ENCODE measurements around the gene CALML4. TPM values are rescaled to one million over a fixed set of nuclear protein-coding genes. Genes with fewer than 3 reads are reported as not detected.
A peak's percentile ranks its signal among the peaks of the same experiment; 100 is the strongest.
"Not testable (repeated sequence)": the region's sequence is repeated elsewhere in the genome, so short reads cannot be mapped to it uniquely, and the experiment has no call there.

The CALML4 gene
- total RNA-seq, 8 experiments from 2014 or later = 0.61 to 8.4 (median 4.3) TPM

DNA sequence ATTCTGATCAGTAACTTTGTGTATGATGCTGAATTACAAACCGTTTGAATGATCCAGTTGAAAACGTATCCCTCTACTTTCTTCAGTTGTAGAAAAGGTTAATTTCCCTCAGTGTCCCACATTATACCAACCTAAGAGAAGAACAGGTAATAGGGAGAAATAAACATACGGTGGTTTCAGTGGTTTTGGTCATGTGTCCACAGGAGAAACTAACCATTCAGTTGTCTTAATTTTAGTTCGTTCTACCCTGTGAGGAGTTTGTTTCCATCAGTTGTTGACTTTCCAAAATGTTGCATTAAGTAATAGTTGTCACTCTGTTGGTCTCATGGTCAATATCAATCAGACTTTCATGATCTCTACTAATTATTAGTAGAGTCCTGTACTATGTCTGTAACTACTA lies 15.1 kb downstream of the CALML4 start:
- no peak for ATAC-seq (replicated peaks in 6 of 8)
- no peak overlapping the region for H3K4me3 ChIP-seq
- no peaks in the 10 kb centered on the region for H3K4me1 ChIP-seq (replicated peaks in 1 of 2)
- H3K27ac ChIP-seq = no peak overlapping the region
- in situ Hi-C loops (cut with MboI; ENCODE audit: low pct_unique_long_range_greater_than_20kb in 2 of 9, low sequenced_read_pairs in 9 of 9, unreplicated experiment in 9 of 9) = no loop called here
- WGBS, 10 experiments = 87 to 100% (median 92%) methylated on average over 2 to 4 of the region's 4 CpGs

GRCh38 chr15:68188647-68189046 lies 16.5 kb downstream of the CALML4 start:
- no peak overlapping the region for H3K4me3 ChIP-seq
- no peaks in the 10 kb centered on the region for H3K4me1 ChIP-seq (replicated peaks in 1 of 2)
- WGBS, 10 experiments = 75 to 100% (median 96%) methylated on average over 1 to 2 of the region's 2 CpGs; no CpG with 5 or more reads in 1 of the 10 experiments
- no peak for ATAC-seq (replicated peaks in 6 of 8)
- H3K27ac ChIP-seq = no peak overlapping the region
- in situ Hi-C loops (cut with MboI; ENCODE audit: low pct_unique_long_range_greater_than_20kb in 2 of 9, low sequenced_read_pairs in 9 of 9, unreplicated experiment in 9 of 9) = no loop called here

DNA sequence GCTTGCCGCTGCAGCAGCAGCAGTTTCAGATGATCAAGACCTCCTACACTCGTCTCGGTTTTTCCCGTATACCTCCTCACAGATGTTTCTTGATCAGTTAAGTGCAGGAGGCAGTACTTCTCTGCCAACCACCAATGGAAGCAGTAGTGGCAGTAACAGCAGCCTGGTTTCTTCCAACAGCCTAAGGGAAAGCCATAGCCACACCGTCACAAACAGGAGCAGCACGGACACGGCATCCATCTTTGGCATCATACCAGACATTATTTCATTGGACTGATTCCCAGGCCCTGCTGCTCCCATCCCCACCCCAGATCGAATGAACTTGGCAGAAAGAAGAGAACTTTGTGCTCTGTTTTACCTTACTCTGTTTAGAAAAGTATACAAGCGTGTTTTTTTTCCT lies 17.6 kb downstream of the CALML4 start:
- Histone ChIP-seq H3K27ac (no peak overlapping the region), H3K4me1 (replicated peaks in 1 of 2) (no peaks in the 10 kb centered on the region), H3K4me3 (no peak overlapping the region)
- in situ Hi-C loops (cut with MboI; ENCODE audit: low pct_unique_long_range_greater_than_20kb in 2 of 9, low sequenced_read_pairs in 9 of 9, unreplicated experiment in 9 of 9) = no loop called here
- 0 to 100% (median 86%) methylated on average over 2 to 9 of the region's 9 CpGs for WGBS, 10 experiments
- ATAC-seq (replicated peaks in 6 of 8) = peak in 4 of 8 experiments; percentile 49 to 82 (median 80)

GRCh38 chr15:68186671-68187397 lies 18.3 kb downstream of the CALML4 start:
- WGBS, 10 experiments = 49 to 100% (median 97%) methylated on average over 1 to 5 of the region's 5 CpGs; no CpG with 5 or more reads in 1 of the 10 experiments
- no peak overlapping the region for H3K27ac ChIP-seq
- in situ Hi-C loops (cut with MboI; ENCODE audit: low pct_unique_long_range_greater_than_20kb in 2 of 9, low sequenced_read_pairs in 9 of 9, unreplicated experiment in 9 of 9) = no loop called here
- peak in 4 of 8 experiments; percentile 34 to 81 (median 72) for ATAC-seq (replicated peaks in 6 of 8)
- no peaks in the 10 kb centered on the region for H3K4me1 ChIP-seq (replicated peaks in 1 of 2)
- no peak overlapping the region for H3K4me3 ChIP-seq

DNA sequence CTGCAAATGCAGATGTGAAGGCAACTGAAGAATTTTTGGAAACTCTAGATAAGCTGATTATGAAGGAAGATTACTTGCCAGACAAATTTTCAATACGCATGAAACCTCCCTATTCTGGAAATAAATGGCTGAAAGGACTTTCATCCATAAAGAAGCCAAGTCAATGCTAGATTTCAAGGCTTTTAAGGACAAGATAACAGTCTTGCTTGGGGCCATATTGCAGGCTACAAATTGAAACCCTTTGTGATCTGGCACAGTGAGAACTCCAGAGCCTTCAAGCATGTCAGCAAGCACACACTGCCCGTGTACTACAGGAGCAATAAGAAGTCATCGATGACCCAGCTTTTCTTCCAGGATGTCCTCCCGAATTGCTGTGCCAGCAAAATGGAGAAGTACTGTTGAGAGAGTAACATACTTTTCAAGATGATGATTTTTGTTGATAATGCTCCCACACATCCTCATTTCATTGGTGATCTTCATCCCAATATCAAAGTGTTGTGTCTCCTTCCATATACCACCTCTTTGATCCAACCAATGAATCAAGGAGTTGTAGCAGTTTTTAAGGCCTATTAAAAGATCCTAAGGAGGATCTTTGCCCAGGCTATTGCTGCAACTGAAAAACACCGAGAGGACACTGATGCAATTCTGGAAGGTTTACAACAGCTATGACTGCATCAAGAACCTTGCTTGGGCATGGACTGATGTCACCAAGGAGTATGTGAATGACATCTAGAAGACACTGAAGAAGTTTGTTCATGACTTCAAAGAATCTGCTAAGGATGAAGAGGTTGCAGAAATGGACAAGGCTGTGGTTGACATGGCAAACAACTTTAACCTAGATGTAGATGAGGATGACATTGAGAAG lies 20.3 kb downstream of the CALML4 start:
- Histone ChIP-seq H3K4me1 (replicated peaks in 1 of 2) (no peaks in the 10 kb centered on the region), H3K27ac (no peak overlapping the region), H3K4me3 (no peak overlapping the region)
- in situ Hi-C loops (cut with MboI; ENCODE audit: low pct_unique_long_range_greater_than_20kb in 2 of 9, low sequenced_read_pairs in 9 of 9, unreplicated experiment in 9 of 9) = no loop called here
- no peak for ATAC-seq (replicated peaks in 6 of 8)
- WGBS, 10 experiments = 92 to 100% (median 100%) methylated on average over 1 to 5 of the region's 5 CpGs; no CpG with 5 or more reads in 2 of the 10 experiments

GRCh38 chr15:68183616-68184315 lies 21.4 kb downstream of the CALML4 start:
- H3K4me1 ChIP-seq (replicated peaks in 1 of 2) = no peaks in the 10 kb centered on the region
- 79 to 97% (median 93%) methylated on average over 1 to 5 of the region's 5 CpGs for WGBS, 10 experiments
- in situ Hi-C loops (cut with MboI; ENCODE audit: low pct_unique_long_range_greater_than_20kb in 2 of 9, low sequenced_read_pairs in 9 of 9, unreplicated experiment in 9 of 9) = no loop called here
- peak in 2 of 8 experiments; percentile 39 to 62 for ATAC-seq (replicated peaks in 6 of 8)
- no peak overlapping the region for H3K4me3 ChIP-seq
- H3K27ac ChIP-seq = no peak overlapping the region

GRCh38 chr15:68177742-68178141 lies 27.4 kb downstream of the CALML4 start:
- Histone ChIP-seq H3K4me1 (replicated peaks in 1 of 2) (no peaks in the 10 kb centered on the region), H3K4me3 (no peak overlapping the region), H3K27ac (no peak overlapping the region)
- in situ Hi-C loops (cut with MboI; ENCODE audit: low pct_unique_long_range_greater_than_20kb in 2 of 9, low sequenced_read_pairs in 9 of 9, unreplicated experiment in 9 of 9) = no loop called here
- ATAC-seq (replicated peaks in 6 of 8) = peak in 3 of 8 experiments; percentile 23 to 48 (median 27)

DNA sequence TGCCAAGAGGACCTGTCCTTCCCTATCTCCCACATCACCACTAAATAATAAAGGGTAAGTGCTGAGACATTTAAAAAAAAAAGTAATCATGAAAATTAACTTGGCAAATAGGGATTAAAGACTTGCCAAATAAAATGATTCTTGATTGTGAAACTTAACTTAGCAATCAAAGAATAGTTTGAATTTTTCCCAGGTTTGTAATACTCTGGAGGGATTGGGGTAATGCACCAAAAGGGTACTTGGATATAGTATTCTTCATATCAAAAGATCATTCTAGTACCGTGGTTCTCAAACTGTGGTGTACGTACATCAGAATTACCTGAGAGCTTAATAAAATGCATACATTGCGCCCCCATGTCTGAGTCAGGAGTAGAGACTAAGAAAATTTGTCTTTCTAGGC lies 28.5 kb downstream of the CALML4 start:
- no peaks in the 10 kb centered on the region for H3K4me1 ChIP-seq (replicated peaks in 1 of 2)
- no peak overlapping the region for H3K4me3 ChIP-seq
- in situ Hi-C loops (cut with MboI; ENCODE audit: low pct_unique_long_range_greater_than_20kb in 2 of 9, low sequenced_read_pairs in 9 of 9, unreplicated experiment in 9 of 9) = no loop called here
- H3K27ac ChIP-seq = no peak overlapping the region
- no peak for ATAC-seq (replicated peaks in 6 of 8)
- 75 to 100% (median 98%) methylated on average over 1 to 3 of the region's 3 CpGs; no CpG with 5 or more reads in 2 of the 10 experiments for WGBS, 10 experiments

GRCh38 chr15:68175526-68175925 lies 29.6 kb downstream of the CALML4 start:
- H3K27ac ChIP-seq = no peak overlapping the region
- in situ Hi-C loops (cut with MboI; ENCODE audit: low pct_unique_long_range_greater_than_20kb in 2 of 9, low sequenced_read_pairs in 9 of 9, unreplicated experiment in 9 of 9) = no loop called here
- no peaks in the 10 kb centered on the region for H3K4me1 ChIP-seq (replicated peaks in 1 of 2)
- H3K4me3 ChIP-seq = no peak overlapping the region
- 17 to 100% (median 90%) methylated on average over 1 to 2 of the region's 2 CpGs; no CpG with 5 or more reads in 1 of the 10 experiments for WGBS, 10 experiments
- no peak for ATAC-seq (replicated peaks in 6 of 8)

DNA sequence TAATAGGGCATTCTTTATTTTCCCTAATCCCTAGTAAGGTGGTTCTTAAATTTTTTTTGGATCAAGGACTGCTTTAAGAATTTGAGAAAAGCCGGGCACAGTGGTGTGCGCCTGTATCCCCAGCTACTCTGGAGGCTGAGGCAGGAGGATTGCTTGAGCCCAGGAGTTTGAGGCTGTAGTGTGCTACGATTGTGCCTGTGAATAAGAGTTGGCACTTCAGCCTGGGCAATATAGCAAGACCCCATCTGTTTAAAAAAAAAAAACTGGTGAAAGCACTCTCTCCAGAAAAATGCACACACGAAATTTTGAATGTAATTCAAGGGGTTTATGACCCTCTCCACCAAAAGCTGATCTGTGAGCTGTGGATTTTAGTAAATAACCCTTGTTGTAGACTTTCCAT lies 32.0 kb downstream of the CALML4 start:
- in situ Hi-C loops (cut with MboI; ENCODE audit: low pct_unique_long_range_greater_than_20kb in 2 of 9, low sequenced_read_pairs in 9 of 9, unreplicated experiment in 9 of 9) = loop anchor here in 6 of 9 experiments (25.0 kb wide), 2 partner anchors 111 to 311 kb away; partner anchors contain the start of gene PIAS1 (in 1 of the 6)
- Histone ChIP-seq H3K4me3 (no peak overlapping the region), H3K27ac (no peak overlapping the region), H3K4me1 (replicated peaks in 1 of 2) (no peaks in the 10 kb centered on the region)
- no peak for ATAC-seq (replicated peaks in 6 of 8)
- WGBS, 10 experiments = 67 to 96% (median 94%) methylated on average over 1 to 4 of the region's 4 CpGs; no CpG with 5 or more reads in 3 of the 10 experiments

DNA sequence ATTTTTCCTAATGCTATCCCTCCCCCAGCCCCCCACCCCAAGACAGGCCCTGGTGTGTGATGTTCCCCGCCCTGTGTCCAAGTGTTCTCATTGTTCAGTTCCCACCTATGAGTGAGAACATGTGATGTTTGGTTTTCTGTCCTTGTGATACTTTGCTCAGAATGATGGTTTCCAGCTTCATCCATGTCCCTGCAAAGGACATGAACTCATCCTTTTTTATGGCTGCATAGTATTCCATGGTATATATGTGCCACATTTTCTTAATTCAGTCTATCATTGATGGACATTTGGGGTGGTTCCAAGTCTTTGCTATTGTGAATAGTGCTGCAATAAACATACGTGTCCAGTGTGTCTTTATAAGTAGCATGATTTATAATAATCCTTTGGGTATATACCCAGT lies 33.1 kb downstream of the CALML4 start:
- 0 to 100% (median 80%) methylated on average over 1 of the region's 2 CpGs; no CpG with 5 or more reads in 5 of the 10 experiments for WGBS, 10 experiments
- not testable (repeated sequence) for H3K4me1 ChIP-seq (replicated peaks in 1 of 2); ATAC-seq (replicated peaks in 6 of 8); H3K4me3 ChIP-seq; H3K27ac ChIP-seq
- in situ Hi-C loops (cut with MboI; ENCODE audit: low pct_unique_long_range_greater_than_20kb in 2 of 9, low sequenced_read_pairs in 9 of 9, unreplicated experiment in 9 of 9) = loop anchor here in 6 of 9 experiments (25.0 kb wide), 2 partner anchors 110 to 310 kb away; partner anchors contain the start of gene PIAS1 (in 1 of the 6)

DNA sequence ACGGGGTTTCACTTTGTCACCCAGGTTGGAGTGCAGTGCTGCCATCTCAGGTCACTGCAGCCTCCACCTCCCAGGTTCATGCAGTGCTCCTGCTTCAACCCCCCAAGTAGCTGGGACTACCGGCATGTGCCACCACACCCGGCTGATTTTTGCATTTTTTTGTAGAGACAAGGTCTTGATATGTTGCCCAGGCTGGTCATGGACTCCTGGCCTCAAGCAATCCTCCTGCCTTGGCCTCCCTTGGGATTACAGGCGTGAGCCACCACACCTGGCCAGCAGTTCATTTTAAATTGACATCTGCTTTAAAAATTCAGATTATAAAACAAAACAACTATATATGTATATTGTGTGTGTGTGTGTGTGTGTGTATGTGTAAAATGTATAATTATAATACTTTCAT lies 38.3 kb downstream of the CALML4 start:
- 40 to 100% (median 83%) methylated on average over 1 to 4 of the region's 4 CpGs; no CpG with 5 or more reads in 4 of the 10 experiments for WGBS, 10 experiments
- Histone ChIP-seq H3K27ac (no peak overlapping the region), H3K4me3 (no peak overlapping the region), H3K4me1 (replicated peaks in 1 of 2) (no peaks in the 10 kb centered on the region)
- in situ Hi-C loops (cut with MboI; ENCODE audit: low pct_unique_long_range_greater_than_20kb in 2 of 9, low sequenced_read_pairs in 9 of 9, unreplicated experiment in 9 of 9) = loop anchor here in 6 of 9 experiments (25.0 kb wide), 2 partner anchors 105 to 305 kb away; partner anchors contain the start of gene PIAS1 (in 1 of the 6)
- ATAC-seq (replicated peaks in 6 of 8) = no peak
